ENCODE results near the gene BSG. TPM values are rescaled to one million over a fixed set of nuclear protein-coding genes. Genes with fewer than 3 reads are reported as not detected.
"Not testable (repeated sequence)": the region's sequence is repeated elsewhere in the genome, so short reads cannot be mapped to it uniquely, and the experiment has no call there.

Gene BSG
- total RNA-seq, 1 experiment from 2014 or later = 725 TPM

GRCh38 chr19:572743-573518 lies 535 bp downstream of the BSG start:
- DNase-seq (ENCODE audit: low spot score) = peak; percentile 48

- DNase-seq (ENCODE audit: low spot score) = no peak
Measured at GRCh38 chr19:573519-573825, 1.1 kb downstream of the BSG start.

DNA sequence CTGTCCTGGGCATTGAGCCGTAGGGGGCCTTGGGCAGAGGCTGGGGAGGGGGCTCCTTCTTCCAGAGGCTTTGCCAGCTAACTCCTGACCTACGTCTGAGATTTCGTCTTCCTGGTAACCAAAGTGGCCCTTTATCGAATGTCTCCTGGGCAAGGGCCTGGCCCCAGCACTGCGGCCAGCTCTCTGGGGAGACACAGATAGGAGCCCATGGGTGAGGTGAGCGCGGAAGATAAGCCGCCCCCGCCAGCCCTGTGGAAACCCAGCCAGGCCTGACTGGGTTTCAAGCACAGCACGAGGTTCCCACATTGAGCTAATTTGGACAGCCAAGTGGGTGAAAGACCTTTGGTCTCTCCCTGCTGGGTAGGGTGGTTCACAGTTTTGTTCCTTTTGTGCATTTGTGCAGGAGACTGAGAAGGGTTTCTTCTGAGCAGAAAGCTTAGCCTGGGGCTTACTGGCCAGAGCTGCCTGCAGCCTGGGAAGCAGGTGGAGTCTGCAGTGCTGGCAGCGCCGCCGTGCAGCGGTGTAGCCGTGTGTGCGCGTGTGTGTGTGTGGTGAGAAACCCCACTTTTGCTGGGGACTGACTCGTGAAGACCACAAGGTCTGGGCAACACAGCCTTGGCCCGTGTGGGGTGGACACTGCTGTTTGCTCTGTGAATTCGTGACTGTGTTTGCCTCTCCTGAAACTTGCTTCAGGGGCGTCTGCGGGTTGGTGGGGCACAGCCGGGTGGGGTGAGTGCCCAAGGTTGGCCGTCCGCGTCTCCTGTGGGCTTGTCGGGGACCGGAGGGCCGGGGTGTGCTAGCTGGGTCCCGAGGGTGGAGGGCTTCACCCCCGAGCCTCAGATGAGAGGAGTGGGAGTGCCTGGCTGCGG lies 2.5 kb downstream of the BSG start:
- DNase-seq (ENCODE audit: low spot score) = peak; percentile 54

- DNase-seq (ENCODE audit: low spot score) = no peak
Measured at GRCh38 chr19:575527-576506, 3.4 kb downstream of the BSG start.

- DNase-seq (ENCODE audit: low spot score) = no peak
Measured at GRCh38 chr19:576768-577438, 4.5 kb downstream of the BSG start.

GRCh38 chr19:577439-578392 lies 5.3 kb downstream of the BSG start:
- DNase-seq (ENCODE audit: low spot score) = no peak

DNA sequence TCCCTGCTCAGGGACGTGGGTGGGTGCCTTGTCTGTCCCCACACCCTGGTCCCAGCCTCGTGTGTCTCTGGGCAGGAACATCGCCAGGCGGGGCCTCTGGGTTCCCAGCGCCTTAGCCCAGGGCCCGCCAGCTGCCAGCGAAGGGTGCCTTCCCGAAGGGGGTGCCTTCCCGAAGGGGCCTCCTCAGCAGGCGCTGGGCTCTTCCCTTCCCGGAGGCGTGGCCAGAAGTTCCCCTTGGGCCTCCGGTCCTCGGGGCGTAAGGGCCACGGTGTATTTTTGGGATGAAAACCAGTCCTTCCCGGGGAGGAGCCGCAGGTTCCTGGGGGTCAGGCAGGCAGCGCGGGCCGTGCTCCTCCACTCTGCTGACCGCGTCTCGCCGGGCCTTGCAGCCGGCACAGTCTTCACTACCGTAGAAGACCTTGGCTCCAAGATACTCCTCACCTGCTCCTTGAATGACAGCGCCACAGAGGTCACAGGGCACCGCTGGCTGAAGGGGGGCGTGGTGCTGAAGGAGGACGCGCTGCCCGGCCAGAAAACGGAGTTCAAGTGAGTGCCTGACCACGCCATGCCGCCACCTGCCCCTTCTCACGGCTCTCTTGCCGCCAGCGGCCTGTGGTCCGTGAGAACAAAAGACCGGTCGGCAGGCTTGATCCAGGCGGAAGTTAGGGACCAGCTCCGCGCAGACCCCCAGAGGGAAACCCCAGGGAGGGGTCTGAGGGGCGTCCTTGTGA lies 6.9 kb downstream of the BSG start:
- DNase-seq (ENCODE audit: low spot score) = no peak

DNA sequence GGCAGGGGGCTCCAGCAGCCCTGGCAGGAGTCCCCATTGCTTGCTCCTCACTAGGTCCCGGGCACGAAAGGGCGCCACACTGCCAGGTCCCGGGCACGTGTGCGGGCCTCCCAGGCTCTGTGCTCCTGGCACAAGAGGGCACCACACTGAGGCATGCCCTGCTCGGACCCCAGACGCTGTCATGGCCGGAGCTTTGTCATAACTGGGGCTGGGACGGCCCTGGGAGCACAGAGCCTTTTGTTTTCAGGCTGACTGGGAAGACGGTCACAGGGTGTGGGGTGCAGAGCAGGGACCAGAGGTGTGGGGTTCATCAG lies 7.4 kb downstream of the BSG start:
- DNase-seq (ENCODE audit: low spot score) = no peak

DNA sequence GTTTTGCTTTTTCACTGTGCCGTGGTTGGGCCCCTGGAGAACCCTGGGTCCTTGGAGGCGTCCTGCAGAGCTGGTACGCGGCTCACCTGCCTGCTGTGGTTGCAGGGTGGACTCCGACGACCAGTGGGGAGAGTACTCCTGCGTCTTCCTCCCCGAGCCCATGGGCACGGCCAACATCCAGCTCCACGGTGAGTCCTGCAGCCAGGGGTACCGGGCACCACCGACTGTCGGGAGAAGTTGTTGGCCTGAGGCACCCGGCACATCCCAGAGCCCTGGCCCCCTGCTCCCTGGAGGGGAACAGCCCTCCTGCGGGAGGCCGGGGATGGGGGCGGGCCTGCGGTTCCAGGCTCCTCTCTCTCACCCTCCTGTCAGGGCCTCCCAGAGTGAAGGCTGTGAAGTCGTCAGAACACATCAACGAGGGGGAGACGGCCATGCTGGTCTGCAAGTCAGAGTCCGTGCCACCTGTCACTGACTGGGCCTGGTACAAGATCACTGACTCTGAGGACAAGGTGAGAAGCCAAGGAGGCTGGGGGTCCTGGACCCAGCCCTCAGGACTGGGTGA lies 8.0 kb downstream of the BSG start:
- no peak for DNase-seq (ENCODE audit: low spot score)

DNA sequence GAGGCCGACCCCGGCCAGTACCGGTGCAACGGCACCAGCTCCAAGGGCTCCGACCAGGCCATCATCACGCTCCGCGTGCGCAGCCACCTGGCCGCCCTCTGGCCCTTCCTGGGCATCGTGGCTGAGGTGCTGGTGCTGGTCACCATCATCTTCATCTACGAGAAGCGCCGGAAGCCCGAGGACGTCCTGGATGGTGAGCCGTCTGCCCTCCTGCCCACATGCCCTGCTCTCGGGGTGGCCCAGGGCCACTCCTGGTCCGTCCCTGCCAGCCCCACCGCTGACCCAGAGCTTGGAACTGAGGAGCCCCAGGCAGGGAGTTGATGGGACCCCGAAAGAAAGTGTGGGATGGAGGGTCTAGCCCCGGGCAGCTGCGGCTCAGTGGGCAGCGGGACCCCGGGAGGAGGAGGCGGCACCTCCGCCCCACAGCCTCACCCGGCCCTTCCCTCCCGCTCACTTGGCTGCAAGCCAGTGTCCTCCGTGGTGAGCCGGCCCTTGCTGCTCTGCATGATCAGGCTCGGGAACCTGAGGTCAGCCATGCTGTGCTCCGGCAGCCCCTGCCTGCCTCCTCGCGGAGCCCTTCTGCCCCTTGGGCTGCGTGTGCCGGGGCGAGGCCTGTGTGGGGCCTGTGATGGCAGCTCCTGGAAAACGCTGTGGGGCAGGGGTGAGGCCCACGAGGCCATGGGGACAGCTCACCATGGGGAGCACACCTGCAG lies 9.2 kb downstream of the BSG start:
- peak; percentile 33 for DNase-seq (ENCODE audit: low spot score)

GRCh38 chr19:582497-583197 lies 10.3 kb downstream of the BSG start:
- no peak for DNase-seq (ENCODE audit: low spot score)

GRCh38 chr19:583198-583967 lies 11.0 kb downstream of the BSG start:
- no peak for DNase-seq (ENCODE audit: low spot score)

DNA sequence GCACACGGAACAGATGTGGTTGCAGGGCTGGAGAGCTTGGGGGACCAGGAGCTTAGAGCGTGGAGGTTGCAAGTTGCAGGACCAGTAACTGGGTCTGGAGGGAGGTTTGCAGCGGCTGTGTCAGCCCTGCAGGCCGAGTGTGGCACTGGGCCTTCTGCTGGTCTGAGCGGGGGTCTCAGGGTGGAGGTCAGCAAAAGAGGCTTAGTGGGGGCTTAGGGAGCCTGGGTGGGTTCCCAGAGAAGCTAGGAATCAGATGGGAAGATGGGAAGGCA lies 11.5 kb downstream of the BSG start:
- no peak for DNase-seq (ENCODE audit: low spot score)

DNA sequence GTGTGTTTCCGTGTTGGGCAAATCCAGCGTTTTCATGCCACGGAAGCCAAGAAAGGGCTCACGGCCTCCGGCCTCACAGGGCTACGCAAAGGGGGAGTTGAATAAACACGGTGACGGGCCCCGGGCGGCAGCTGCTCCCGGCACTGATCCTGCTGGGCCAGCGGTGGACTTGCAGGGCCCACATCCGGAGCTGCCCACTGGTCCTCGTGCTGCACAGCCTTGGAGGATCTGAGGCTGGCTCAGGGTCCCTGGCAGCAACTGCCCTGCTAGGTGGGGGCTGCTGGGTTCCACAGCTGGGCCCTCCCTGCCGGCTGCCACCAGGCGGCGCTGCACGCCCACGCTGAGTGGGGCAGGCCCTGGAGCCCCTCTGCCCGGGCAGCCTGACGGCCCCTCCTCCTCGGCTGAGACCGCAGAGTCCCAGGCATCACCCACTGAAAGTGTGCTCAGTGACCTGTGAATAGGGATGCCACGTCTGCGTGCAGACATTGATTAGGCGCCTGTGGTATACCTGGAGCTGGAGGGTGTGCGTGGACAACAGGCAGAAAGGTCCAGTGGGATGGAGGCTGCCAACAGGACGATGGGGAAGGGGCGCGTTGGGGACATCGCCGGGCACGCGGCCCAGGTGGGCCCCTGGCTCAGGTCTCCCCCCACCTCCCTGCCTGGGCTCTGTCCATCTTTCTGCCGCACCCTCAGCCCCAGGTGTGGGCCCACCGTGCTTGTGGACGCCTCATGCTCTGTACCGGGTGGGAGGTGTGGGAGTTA lies 12.0 kb downstream of the BSG start:
- DNase-seq (ENCODE audit: low spot score) = peak; percentile 49

GRCh38 chr19:585146-585545 lies 12.8 kb downstream of the BSG start:
- DNase-seq (ENCODE audit: low spot score) = not testable (repeated sequence)

- DNase-seq (ENCODE audit: low spot score) = no peak
Measured at GRCh38 chr19:585551-586110, 13.2 kb downstream of the BSG start.

Measured in HT-29 (cell line).